T-cell (primary cell): ENCODE results near the gene GPR157. TPM values are rescaled to one million over a fixed set of nuclear protein-coding genes. Genes with fewer than 3 reads are reported as not detected.

Experiments used
- ATAC-seq, 4 experiments: fragments of 200-7000 bp in 3 of 4; fragments of 150-1000 bp in 1 of 4; cut with Tn5 transposase; replicated peaks in 1 of 4; 1 replicate in 3 of 4; 2 replicates in 1 of 4; pipeline ENCODE4 v1.10.0; 2021; ENCODE audit warnings: moderate library complexity in 3 of 4, mild to moderate bottlenecking in 2 of 4, moderate number of reproducible peaks in 1 of 4
- CTCF ChIA-PET, 2 donors: fragments of 300-600 bp; sonication (Branson Sonifier 250); formaldehyde crosslinking; loops; one replicate each; lab custom pipeline; 2022; ENCODE audit warnings: antibody characterized with exemption in 2 of 2; lab: Charles Lee
- POLR2A ChIA-PET, 2 donors: fragments of 300-600 bp; sonication (Branson Sonifier 250); formaldehyde crosslinking; loops; one replicate each; lab custom pipeline; 2022; ENCODE audit warnings: antibody characterized with exemption in 2 of 2; lab: Charles Lee
- DNase-seq, 35 experiments: peaks; one replicate each; pipeline versions ENCODE4 v3.0.0 to v3.0.0-alpha.2; 2013 to 2023
- H3K27ac ChIP-seq: one replicate; pipeline ENCODE4 v1.5.1; 2013; ENCODE audit warnings: low read length
- H3K27me3 ChIP-seq, 2 experiments: replicated peaks in 1 of 2; 1 replicate in 1 of 2; 2 replicates in 1 of 2; pipeline versions ENCODE4 v1.6.1 to v1.7.0; 2013; ENCODE audit warnings: low read length in 1 of 2, mixed read lengths in 1 of 2; ENCODE audit not compliant: control insufficient read depth in 2 of 2, insufficient read depth in 2 of 2; ENCODE audit errors: extremely low read depth in 1 of 2
- H3K36me3 ChIP-seq, 2 donors: 1 replicate in 1 of 2; 2 replicates in 1 of 2; pipeline versions ENCODE4 v1.6.1 to v1.7.0; 2013; ENCODE audit warnings: low read length in 1 of 2; ENCODE audit not compliant: control insufficient read depth in 2 of 2, insufficient read depth in 1 of 2; ENCODE audit errors: extremely low read depth in 1 of 2
- H3K4me1 ChIP-seq, 2 experiments: 1 replicate in 1 of 2; 2 replicates in 1 of 2; pipeline versions ENCODE4 v1.6.1 to v1.7.0; 2013; ENCODE audit warnings: low read length in 2 of 2, mixed read lengths in 1 of 2; ENCODE audit not compliant: insufficient read depth in 2 of 2, control insufficient read depth in 1 of 2; ENCODE audit errors: extremely low read depth in 1 of 2
- H3K4me3 ChIP-seq, 2 donors: 1 replicate in 1 of 2; 2 replicates in 1 of 2; pipeline versions ENCODE4 v1.5.1 to v1.7.0; 2013; ENCODE audit warnings: mild to moderate bottlenecking in 2 of 2, low read length in 1 of 2, moderate library complexity in 1 of 2; ENCODE audit not compliant: control insufficient read depth in 1 of 2; ENCODE audit errors: extremely low read depth in 1 of 2
- H3K9me3 ChIP-seq: 2 replicates; pipeline ENCODE4 v1.7.0; 2013
- H3K27ac Mint-ChIP-seq, 2 donors: one replicate each; pipeline ENCODE4 v1.8.0; 2020 to 2021; ENCODE audit warnings: mild to moderate bottlenecking in 2 of 2, mixed read lengths in 2 of 2
- H3K27me3 Mint-ChIP-seq, 2 donors: one replicate each; pipeline ENCODE4 v1.8.0; 2021 to 2022; ENCODE audit warnings: mixed read lengths in 2 of 2
- H3K36me3 Mint-ChIP-seq: one replicate; pipeline ENCODE4 v1.8.0; 2021; ENCODE audit warnings: mixed read lengths
- H3K4me1 Mint-ChIP-seq, 3 donors: one replicate each; pipeline ENCODE4 v1.8.0; 2020 to 2022; ENCODE audit warnings: mixed read lengths in 3 of 3, mild to moderate bottlenecking in 1 of 3
- H3K4me3 Mint-ChIP-seq, 3 donors: one replicate each; pipeline ENCODE4 v1.8.0; 2020 to 2022; ENCODE audit warnings: mild to moderate bottlenecking in 3 of 3, mixed read lengths in 3 of 3, moderate library complexity in 3 of 3
- H3K9me3 Mint-ChIP-seq, 3 donors: one replicate each; pipeline ENCODE4 v1.8.0; 2020 to 2022; ENCODE audit warnings: mixed read lengths in 3 of 3
- WGBS: methylation state at CpG from one replicate; pipeline ENCODE4 v1.1.5; 2013; ENCODE audit warnings: missing lambda C conversion rate; ENCODE audit not compliant: insufficient coverage; 5-methylcytosine and 5-hydroxymethylcytosine counted together
- total RNA-seq, 35 experiments: library from RNA in 6 of 35; stranded (reverse) in 6 of 35; fragments of 120-200 nt in 1 of 35; gene quantifications; one replicate each; pipeline versions ENCODE4 v1.2.1 to v1.2.4 and lab custom pipeline; 2013 to 2026

The GPR157 gene
- total RNA-seq, 5 donors from 2014 or later (not counting 1 experiment from before 2014, with no cell fraction given), result 7.1 to 10.7 (median 8.9) TPM

GRCh38 chr1:9081473-9081872 lies 47.4 kb downstream of the GPR157 start:
- POLR2A ChIA-PET, result interaction anchor here in 1 of 2 donors (0.6 kb wide), 1 partner anchor 1201 kb away, joined by 6 read pairs; no protein-coding TSS in a partner anchor
- DNase-seq, result no peak
- Mint-ChIP-seq H3K9me3 (no peaks in the 10 kb centered on the region), H3K27me3 (peaks cover 5 to 22% of the 10 kb centered on the region in 2 donors), H3K27ac (no peak overlapping the region), H3K36me3 (no peaks in the 10 kb centered on the region), H3K4me3 (no peak overlapping the region), H3K4me1 (peaks cover 22 to 35% (median 35%) of the 10 kb centered on the region in 3 donors)
- Histone ChIP-seq H3K36me3 (no peaks in the 10 kb centered on the region), H3K4me3 (no peak overlapping the region), H3K9me3 (no peaks in the 10 kb centered on the region), H3K27ac (no peak overlapping the region), H3K4me1 (peaks cover 6 to 12% of the 10 kb centered on the region in 2 experiments), H3K27me3 (peaks cover 0 to 14% of the 10 kb centered on the region in 2 experiments)
- WGBS, result no CpG with 5 or more reads among the region's 3 CpGs
- CTCF ChIA-PET, result interaction anchor here in 1 of 2 donors (0.7 kb wide), 1 partner anchor 375 kb away, joined by 10 read pairs; no protein-coding TSS in a partner anchor
- no peak for ATAC-seq

- H3K4me3 ChIP-seq, result no peak overlapping the region
- no peaks in the 10 kb centered on the region for H3K9me3 ChIP-seq
- H3K27ac Mint-ChIP-seq, result no peak overlapping the region
- no peaks in the 10 kb centered on the region for H3K36me3 Mint-ChIP-seq
- peaks cover 0 to 17% of the 10 kb centered on the region in 2 experiments for H3K27me3 ChIP-seq
- DNase-seq, result no peak
- no peak overlapping the region for H3K27ac ChIP-seq
- peaks cover 25 to 41% (median 40%) of the 10 kb centered on the region in 3 donors for H3K4me1 Mint-ChIP-seq
- peaks cover 11 to 28% of the 10 kb centered on the region in 2 donors for H3K27me3 Mint-ChIP-seq
- H3K36me3 ChIP-seq, result no peaks in the 10 kb centered on the region
- ATAC-seq, result no peak
- peaks cover 8 to 12% of the 10 kb centered on the region in 2 experiments for H3K4me1 ChIP-seq
- POLR2A ChIA-PET, result no interaction called here
- CTCF ChIA-PET, result interaction anchor here (0.7 kb wide), 3 partner anchors 376 to 1152 kb away, joined by 3 to 10 read pairs (median 4); no protein-coding TSS in a partner anchor
- no peaks in the 10 kb centered on the region for H3K9me3 Mint-ChIP-seq
- H3K4me3 Mint-ChIP-seq, result no peak overlapping the region
- no CpG with 5 or more reads among the region's 6 CpGs for WGBS
Observed at GRCh38 chr1:9080705-9081291, 48.1 kb downstream of the GPR157 start.

GRCh38 chr1:9079988-9080704 lies 48.8 kb downstream of the GPR157 start:
- ATAC-seq (no peak), DNase-seq (no peak)
- POLR2A ChIA-PET, result no interaction called here
- Mint-ChIP-seq H3K27ac (no peak overlapping the region), H3K4me1 (peaks cover 27 to 45% (median 45%) of the 10 kb centered on the region in 3 donors), H3K4me3 (no peak overlapping the region), H3K36me3 (no peaks in the 10 kb centered on the region), H3K9me3 (no peaks in the 10 kb centered on the region), H3K27me3 (peaks cover 11 to 31% of the 10 kb centered on the region in 2 donors)
- H3K4me1 ChIP-seq, result peaks cover 9 to 13% of the 10 kb centered on the region in 2 experiments
- CTCF ChIA-PET, result no interaction called here
- H3K27me3 ChIP-seq, result peaks cover 0 to 17% of the 10 kb centered on the region in 2 experiments
- H3K4me3 ChIP-seq, result no peak overlapping the region
- 100% methylated on average over 3 of the region's 12 CpGs for WGBS
- H3K9me3 ChIP-seq, result no peaks in the 10 kb centered on the region
- no peaks in the 10 kb centered on the region for H3K36me3 ChIP-seq
- no peak overlapping the region for H3K27ac ChIP-seq

- peaks cover 11 to 32% of the 10 kb centered on the region in 2 donors for H3K27me3 Mint-ChIP-seq
- H3K27ac ChIP-seq, result no peak overlapping the region
Observed at GRCh38 chr1:9078752-9079500, 50.0 kb downstream of the GPR157 start.

GRCh38 chr1:9078015-9078751 lies 50.7 kb downstream of the GPR157 start:
- CTCF ChIA-PET, result no interaction called here
- peaks cover 12% of the 10 kb centered on the region in 2 experiments for H3K4me1 ChIP-seq
- peak overlapping the region in 1 of 2 donors; percentile 36 for H3K27ac Mint-ChIP-seq

More at GRCh38 chr1:9078752-9079500, 50.0 kb downstream of the GPR157 start:
- Histone ChIP-seq H3K27me3 (peaks cover 0 to 17% of the 10 kb centered on the region in 2 experiments), H3K36me3 (no peaks in the 10 kb centered on the region), H3K4me3 (no peak overlapping the region), H3K4me1 (peaks cover 12 to 15% of the 10 kb centered on the region in 2 experiments), H3K9me3 (no peaks in the 10 kb centered on the region)
- ChIA-PET POLR2A (no interaction called here), CTCF (no interaction called here)
- H3K27ac Mint-ChIP-seq, result no peak overlapping the region
- H3K4me3 Mint-ChIP-seq, result peak overlapping the region in 1 of 3 donors; percentile 24
- ATAC-seq (peak in 1 of 4 experiments; percentile 11), DNase-seq (no peak)
- H3K4me1 Mint-ChIP-seq, result peaks cover 33 to 53% (median 51%) of the 10 kb centered on the region in 3 donors
- no peaks in the 10 kb centered on the region for H3K9me3 Mint-ChIP-seq
- whole genome bisulfite sequencing, result 22% methylated on average over 11 of the region's 19 CpGs
- H3K36me3 Mint-ChIP-seq, result no peaks in the 10 kb centered on the region

More at GRCh38 chr1:9078015-9078751, 50.7 kb downstream of the GPR157 start:
- no peak for ATAC-seq
- no peaks in the 10 kb centered on the region for H3K36me3 ChIP-seq
- no peak overlapping the region for H3K27ac ChIP-seq
- no peak for DNase-seq
- POLR2A ChIA-PET, result no interaction called here
- H3K27me3 ChIP-seq, result peaks cover 0 to 17% of the 10 kb centered on the region in 2 experiments
- Mint-ChIP-seq H3K36me3 (no peaks in the 10 kb centered on the region), H3K27me3 (peaks cover 11 to 33% of the 10 kb centered on the region in 2 donors), H3K4me3 (no peak overlapping the region), H3K9me3 (no peaks in the 10 kb centered on the region), H3K4me1 (peaks cover 30 to 51% (median 49%) of the 10 kb centered on the region in 3 donors)
- H3K9me3 ChIP-seq, result no peaks in the 10 kb centered on the region
- WGBS, result no CpG with 5 or more reads among the region's 9 CpGs
- H3K4me3 ChIP-seq, result no peak overlapping the region
